HG03378 (cell line): ENCODE data around the gene PPFIBP1.
"Not testable (repeated sequence)": the region's sequence is repeated elsewhere in the genome, so short reads cannot be mapped to it uniquely, and the experiment has no call there.

Experiments
- ATAC-seq: cut with Tn5 transposase; IDR thresholded peaks from one replicate; pipeline ENCODE4 v1.9.1; 2021; ENCODE audit warnings: mild to moderate bottlenecking, moderate library complexity; ENCODE audit not compliant: unreplicated experiment

The PPFIBP1 gene

GRCh38 chr12:27650011-27650410, 126.0 kb downstream of the PPFIBP1 start:
- no peak for ATAC-seq

- ATAC-seq = no peak
These were observed 127.2 kb downstream of the PPFIBP1 start for GRCh38 chr12:27651201-27651600.

GRCh38 chr12:27652174-27652763, 128.3 kb downstream of the PPFIBP1 start:
- ATAC-seq = no peak

- ATAC-seq = peak; percentile 46
These were observed 129.7 kb downstream of the PPFIBP1 start for GRCh38 chr12:27653661-27654060.

GRCh38 chr12:27655476-27655875, 131.5 kb downstream of the PPFIBP1 start:
- ATAC-seq = not testable (repeated sequence)

- ATAC-seq = no peak
These were observed 133.3 kb downstream of the PPFIBP1 start for GRCh38 chr12:27657296-27657695.

GRCh38 chr12:27665704-27666103, 141.7 kb downstream of the PPFIBP1 start:
- no peak for ATAC-seq

GRCh38 chr12:27666510-27666909, 142.5 kb downstream of the PPFIBP1 start:
- ATAC-seq = no peak

GRCh38 chr12:27667540-27667939, 143.5 kb downstream of the PPFIBP1 start:
- no peak for ATAC-seq

- no peak for ATAC-seq
These were observed 148.0 kb downstream of the PPFIBP1 start for GRCh38 chr12:27672051-27672450.

- no peak for ATAC-seq
These were observed 148.6 kb downstream of the PPFIBP1 start for GRCh38 chr12:27672643-27673042.

GRCh38 chr12:27673101-27673718, 149.2 kb downstream of the PPFIBP1 start:
- no peak for ATAC-seq

- ATAC-seq = no peak
These were observed 151.0 kb downstream of the PPFIBP1 start for GRCh38 chr12:27674989-27675388.

GRCh38 chr12:27680619-27681018, 156.6 kb downstream of the PPFIBP1 start:
- ATAC-seq = no peak

GRCh38 chr12:27682534-27682933, 158.5 kb downstream of the PPFIBP1 start:
- no peak for ATAC-seq

- no peak for ATAC-seq
These were observed 161.3 kb downstream of the PPFIBP1 start for GRCh38 chr12:27685274-27685673.

GRCh38 chr12:27686147-27686546, 162.1 kb downstream of the PPFIBP1 start:
- no peak for ATAC-seq

- no peak for ATAC-seq
These were observed 164.7 kb downstream of the PPFIBP1 start for GRCh38 chr12:27688671-27689070.

GRCh38 chr12:27689558-27690180, 165.7 kb downstream of the PPFIBP1 start:
- ATAC-seq = no peak

- ATAC-seq = no peak
These were observed 169.4 kb downstream of the PPFIBP1 start for GRCh38 chr12:27693403-27693802.

GRCh38 chr12:27695556-27696292, 171.7 kb downstream of the PPFIBP1 start:
- ATAC-seq = no peak

- ATAC-seq = no peak
These were observed 172.3 kb downstream of the PPFIBP1 start, which contains the start of gene REP15 for GRCh38 chr12:27696293-27696652. REP15 (plus strand) TSS chr12:27696447; CDS start chr12:27696563, 116 bp downstream.
